ENCODE measurements around the gene ATXN10.

Gene ATXN10

DNA sequence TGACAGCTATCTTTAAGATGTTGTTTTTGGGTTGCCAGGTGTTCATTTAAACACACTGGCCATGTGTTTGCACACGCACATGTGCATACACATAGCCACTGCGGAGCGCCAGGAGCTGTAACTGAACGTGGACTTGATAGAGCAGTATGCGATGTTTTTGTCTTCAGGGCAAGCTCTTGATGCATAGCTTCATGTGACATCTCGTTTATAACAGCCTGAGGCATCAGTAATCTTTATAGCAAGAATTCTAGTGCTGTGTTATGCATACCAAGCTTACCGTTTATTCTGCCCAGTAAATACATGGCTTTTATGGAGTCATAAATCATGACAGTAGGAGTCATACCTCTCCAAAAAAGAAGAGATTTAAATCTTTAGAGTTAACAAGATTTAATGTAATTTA is 87.0 kb downstream of the ATXN10 start:
- DNase-seq (ENCODE audit: low spot score): no peak

DNA sequence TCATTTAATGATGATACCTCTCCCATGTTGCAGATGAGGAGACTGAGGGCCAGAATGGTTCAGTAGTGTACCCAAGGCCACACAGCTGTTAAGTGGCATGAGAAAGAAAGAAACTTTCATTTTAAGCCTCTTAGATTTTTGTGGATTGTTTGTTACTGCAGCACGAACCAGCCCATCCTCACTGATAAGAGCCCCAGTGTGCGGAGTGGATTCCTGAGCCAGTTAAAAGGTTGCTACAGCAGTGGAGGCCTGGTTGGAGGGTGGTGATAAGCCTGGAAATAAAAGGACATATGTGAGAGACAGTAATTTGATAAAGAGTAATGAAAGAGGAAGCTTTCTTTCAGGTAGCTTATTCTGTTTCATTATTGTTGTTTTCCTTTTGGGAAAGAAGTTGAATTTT is 89.0 kb downstream of the ATXN10 start:
- DNase-seq (ENCODE audit: low spot score): no peak

DNA sequence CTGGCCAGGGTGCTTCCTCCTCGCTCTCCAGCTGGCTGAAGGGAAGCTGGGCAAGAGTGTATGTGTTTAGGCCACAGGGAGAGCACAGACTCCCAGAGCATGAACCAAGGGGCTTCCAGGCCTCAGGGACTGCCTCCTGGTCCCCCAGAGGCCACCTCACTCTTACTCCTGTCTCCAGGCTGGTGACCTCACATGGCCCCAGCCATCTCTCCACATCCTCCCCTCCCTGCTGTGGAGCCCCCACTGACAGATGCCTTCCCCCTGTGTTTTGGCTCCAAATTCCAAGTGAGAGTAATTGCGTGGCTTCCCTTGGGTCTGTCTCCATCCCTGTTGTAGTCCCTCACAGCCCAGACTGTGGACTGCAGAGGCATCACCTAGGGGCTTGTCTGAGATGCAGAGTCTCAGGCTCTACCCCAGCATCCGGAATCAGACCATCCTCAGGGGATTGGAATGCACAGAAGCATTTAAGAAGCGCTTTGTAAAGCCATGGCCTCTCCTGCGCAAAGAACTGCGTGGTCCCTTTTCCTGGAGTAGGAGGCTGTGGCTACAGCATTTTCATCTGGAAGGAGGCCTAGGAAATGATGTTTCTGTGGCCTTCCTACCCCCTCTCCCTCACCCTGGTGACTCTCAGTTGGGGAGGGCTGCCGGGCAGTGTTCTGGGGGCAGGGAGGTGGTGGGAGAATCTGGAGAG is 91.1 kb downstream of the ATXN10 start:
- DNase-seq (ENCODE audit: low spot score): no peak

DNA sequence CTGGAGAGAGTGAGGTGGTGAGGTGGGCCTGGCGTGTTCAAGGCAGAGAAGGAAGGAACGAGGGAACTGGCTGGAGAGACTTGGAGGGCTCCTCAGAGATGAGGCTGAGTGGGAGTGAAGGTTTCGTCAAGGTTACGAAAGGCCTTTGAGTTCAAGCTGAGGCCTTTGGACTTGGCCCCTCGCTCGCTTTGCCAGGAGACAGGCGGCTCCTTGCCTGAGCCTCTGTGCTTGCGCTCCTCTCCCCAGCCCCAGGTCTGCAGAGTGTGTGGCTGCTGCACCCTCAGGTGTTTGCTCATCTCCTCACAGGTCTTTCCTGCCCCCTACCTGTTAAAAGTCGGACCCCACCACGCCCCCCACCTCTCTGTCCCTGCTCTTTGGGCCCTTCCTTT is 91.6 kb downstream of the ATXN10 start:
- DNase-seq (ENCODE audit: low spot score): no peak

DNA sequence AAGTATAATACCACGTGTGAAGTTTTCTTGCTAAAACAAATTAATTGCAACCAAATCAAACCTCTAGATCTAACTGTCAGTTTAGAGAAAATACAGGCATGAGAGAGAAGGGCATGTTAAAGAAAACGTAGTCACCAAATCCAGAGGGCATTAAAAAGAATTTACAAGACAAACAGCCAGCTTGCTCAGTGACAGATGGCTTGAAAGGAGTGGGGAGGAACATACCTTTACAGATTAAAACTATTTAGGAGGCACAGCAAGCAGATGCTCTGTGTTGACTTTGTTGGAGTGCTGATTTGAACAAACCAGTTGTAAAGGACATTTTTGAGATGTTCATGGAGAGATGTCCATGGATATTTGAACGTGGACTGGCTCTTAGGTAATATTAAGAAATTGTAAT is 96.9 kb downstream of the ATXN10 start:
- no peak for DNase-seq (ENCODE audit: low spot score)

DNA sequence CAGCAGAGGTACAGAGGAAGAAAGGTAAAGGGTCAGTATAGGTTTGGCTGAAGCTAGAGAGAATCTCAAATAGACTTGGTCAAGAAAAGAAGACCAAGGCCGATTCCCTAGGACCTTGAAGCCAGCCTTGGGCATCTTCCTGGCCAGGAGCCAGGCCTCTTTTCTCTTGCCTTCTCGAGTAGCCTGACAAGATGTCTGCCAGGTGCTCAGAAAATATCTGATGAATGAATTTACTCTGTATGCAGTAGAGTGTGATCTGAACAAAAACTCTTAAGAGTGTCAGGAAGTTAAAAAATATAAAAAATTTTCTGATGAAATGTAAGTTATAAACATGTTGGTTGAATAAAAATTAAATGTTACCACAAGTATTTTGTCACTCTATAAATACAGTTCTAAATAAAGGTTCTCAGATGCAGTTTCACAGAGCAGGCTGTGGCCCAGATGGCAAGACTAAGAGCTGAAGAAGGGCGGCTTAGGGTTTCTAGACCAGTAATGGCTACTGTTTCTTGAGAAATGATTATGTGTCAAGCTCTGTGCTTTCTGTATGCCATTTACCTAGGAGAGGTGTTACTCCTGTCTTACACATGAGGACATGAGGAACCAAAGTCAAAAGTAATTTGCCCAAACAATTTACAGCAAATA is 98.1 kb downstream of the ATXN10 start:
- no peak for DNase-seq (ENCODE audit: low spot score)

DNA sequence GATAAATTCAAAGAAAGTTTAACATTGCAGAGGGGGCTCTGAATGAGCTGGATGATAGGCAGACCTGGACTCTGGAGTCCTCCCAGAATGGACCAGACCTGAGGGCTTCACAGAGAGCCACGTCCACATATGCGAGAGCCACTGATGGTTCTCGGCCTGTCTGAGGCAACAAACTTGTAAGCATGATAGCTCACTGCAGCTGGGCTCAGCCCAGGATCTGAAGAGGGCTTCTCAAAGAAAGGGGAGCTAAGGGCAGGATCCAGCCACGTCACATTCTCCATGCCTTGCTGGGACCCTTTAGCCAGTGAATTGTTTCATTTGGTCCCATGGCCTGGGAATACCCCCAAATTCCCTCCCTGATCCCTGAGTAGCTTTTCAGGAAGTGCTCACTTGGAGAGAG is 98.9 kb downstream of the ATXN10 start:
- no peak for DNase-seq (ENCODE audit: low spot score)

DNA sequence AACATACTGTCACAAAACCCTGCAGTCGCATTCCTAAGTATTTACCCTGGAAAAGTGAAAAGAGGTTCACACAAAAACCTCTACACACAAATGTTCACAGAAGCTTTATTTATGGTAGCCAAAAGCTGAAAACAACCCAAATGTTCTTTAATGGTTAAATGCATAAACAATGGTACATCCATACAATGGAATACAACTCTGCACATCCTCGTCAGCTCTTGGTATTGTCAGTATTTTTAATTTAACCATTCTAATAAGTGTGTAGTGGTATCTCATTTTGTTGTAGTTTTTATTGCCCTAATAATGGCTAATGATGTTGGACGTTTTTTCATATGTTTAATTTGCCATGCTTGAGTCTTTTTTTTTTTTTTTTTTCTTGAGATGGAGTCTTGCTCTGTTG is 99.4 kb downstream of the ATXN10 start:
- no peak for DNase-seq (ENCODE audit: low spot score)

DNA sequence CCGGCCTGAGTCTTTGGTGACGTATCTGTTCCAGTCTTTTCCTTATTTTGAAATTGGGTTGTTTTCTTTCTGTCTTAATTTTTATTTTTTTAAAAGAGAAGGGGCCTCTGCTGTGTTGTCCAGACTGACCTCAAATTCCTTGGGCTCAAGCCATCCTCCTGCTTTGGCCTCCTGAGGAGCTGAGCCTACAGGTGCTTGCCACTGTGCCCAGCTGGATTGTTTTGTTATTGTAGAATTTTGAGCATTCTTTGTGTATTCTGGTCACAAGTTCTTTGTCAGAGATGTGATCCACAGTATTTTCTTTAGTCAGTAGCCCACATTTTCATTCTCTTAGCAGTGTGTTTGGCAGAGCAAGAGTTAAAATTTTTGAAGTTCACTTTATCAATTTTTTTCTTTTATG is 100.1 kb downstream of the ATXN10 start:
- DNase-seq (ENCODE audit: low spot score): no peak

DNA sequence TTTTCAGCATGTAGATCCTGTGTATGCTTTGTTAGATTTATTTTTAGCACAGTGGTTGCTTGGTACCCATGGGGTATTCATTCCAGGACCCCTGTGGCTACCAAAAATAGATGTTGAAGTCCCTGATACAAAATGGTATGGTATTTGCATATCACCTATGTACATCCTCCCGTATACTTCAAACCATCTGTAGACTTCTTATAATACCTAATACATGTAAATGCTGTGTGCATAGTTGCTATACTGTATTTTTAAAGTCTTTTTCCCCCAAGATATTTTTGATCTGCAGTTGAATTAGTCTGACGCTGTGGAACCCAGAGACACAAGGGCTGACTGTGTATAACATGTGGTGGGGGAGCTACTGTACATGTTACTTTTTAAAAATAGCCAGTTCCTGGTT is 101.1 kb downstream of the ATXN10 start:
- no peak for DNase-seq (ENCODE audit: low spot score)

DNA sequence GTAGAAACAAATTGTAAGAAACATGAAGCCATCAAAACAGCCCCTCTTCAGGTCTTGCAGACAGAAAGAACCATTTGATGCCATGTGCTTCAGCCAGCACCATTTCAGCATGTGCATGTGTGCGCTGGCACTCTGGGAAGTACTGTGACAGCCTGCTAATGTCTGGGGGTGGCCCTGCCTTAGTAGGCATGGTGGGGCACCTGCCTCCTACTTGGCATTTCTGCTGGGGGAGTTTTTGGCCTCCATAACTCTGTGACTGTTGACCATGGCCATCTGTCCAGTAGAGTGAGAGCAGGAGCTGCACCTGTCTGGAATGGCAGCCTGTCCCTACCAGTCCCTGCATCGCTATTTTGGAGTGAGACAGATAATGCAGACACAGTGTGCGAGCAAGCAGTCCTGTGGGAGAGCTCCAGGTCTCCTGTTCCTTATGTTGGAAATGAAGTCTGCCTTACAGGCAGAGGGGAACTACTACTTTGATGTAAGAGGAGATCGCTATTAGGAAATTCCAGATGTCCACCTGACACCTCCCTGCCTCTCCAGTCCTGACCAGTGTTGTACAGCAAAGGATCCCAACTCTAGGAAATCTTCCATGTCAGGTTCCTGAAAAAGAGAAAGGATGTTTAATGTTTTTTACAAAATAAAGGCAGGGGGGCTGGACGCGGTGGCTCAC is 102.5 kb downstream of the ATXN10 start:
- no peak for DNase-seq (ENCODE audit: low spot score)

DNA sequence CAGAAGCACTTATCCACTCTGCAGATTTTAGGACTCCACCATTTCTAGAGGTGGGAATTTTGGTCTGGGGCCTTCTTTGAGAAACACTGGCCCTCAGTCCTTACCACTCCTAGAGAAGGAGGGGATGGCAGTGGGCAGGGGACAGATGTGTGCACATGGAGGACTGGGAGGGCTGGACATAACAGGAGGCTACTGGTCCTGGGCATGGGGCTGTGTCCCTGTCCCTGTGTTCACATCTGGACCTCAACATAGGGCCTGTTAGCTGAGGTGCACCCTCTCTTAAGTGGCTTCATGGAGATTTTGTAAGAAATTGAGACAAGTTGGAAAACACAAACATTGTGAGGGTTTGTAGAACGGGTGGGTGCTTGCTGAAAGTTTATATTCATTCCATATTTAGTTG is 103.4 kb downstream of the ATXN10 start:
- no peak for DNase-seq (ENCODE audit: low spot score)

DNA sequence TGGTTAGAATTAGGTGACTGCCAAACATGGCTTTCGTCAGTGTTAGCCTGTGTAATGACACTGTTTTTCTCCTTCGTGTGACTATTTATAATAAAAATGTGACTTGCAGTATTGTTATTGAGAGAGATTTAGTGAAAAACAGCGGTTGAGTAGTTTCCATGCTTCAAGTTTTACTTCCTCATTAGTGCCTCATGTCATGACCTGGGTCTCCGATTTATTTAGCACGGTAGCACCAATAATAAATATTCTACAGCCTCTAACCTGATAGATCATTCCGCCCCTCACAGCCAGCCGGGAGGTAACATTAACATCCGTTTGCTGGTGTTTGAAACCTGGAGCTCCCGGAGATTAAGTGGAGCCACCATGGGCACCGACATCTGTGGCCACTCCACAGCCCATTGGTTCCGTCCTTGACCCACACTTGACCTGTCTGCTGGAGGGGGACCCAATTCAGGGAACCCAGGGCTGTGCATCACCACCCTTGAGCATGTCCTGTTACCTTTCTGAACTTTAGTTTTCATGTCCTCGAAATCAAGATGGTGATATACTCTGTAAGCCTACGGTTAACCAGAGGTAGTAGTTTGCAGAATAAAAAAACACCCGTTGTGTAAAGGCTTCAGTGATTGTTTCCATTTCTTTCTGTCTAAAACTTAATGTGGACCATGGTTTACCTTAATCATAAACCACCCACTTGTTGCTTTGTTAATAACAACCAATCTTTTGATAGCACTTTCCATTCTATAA is 104.1 kb downstream of the ATXN10 start:
- DNase-seq (ENCODE audit: low spot score): no peak

DNA sequence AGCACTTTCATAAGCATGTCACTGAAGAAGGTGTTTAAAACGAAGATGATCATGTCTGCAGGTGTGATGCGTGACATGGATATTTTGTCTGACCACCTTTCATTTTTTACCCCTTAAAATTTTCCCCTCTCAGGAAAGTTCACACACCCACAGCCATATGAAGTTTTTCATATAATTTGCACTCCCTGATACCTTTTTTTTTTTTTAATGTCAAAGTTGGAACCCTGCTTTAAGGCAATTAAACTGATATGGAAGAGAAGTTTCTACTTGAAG is 104.6 kb downstream of the ATXN10 start:
- no peak for DNase-seq (ENCODE audit: low spot score)

DNA sequence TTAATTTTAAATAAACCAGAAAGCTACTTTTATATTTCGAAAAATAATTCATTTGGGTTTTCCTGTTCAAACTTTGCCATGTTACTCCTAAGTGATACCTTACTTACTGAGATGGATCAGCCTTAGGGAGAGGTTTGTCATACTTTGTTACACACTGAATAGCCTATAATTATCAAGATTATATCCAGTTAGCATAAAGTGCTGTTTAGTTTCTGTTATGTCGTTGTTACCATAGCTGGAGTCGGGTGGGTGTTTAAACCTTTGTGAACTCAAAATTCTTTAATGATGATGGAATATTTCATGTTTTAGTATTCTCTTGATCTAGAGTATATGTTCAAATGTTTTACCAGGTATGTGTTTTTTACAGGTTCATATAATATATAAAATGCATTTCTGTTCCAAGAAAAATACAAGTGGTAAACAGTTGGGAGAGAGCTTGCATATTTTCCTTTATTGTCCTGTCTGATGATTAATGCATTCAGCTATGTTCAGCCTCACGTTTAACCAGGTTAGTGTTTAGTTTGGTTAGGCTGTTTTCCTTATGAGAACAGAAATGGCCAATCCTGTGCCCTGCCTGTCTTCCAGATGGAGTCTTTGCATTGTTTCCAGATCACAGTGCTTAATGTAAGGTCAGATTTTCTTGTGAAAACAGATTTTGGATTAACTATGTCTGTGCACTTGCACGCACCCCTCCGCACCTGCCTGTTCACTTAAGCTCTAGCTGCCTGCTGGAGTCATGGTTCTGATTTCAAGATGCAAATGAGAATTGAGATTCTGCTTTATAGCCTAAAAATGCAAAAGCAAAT is 105.6 kb downstream of the ATXN10 start:
- no peak for DNase-seq (ENCODE audit: low spot score)

DNA sequence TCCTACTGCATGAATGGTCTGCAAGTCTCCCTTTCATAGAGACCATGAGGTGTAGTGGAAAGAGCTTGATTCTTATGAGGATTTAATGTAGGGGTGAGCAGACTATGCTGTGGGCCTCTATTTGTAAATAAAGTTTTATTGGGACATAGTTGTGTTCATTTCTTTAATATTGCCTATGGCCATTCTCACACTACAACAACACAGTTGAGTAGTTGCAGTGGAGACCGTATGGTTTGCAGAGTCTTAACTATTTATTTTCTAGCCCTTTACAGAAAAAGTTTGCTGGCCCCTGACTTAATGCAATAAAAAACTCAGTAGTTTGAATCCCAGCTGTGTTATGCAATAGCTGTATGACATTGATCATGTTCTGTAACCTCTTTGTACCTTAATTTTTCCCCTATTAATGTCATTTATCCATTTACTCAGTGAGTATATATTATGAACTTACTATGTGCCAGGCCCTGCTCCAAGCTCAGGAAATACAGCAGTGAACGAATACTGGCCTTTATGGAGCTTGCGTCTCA is 106.3 kb downstream of the ATXN10 start:
- DNase-seq (ENCODE audit: low spot score): no peak

DNA sequence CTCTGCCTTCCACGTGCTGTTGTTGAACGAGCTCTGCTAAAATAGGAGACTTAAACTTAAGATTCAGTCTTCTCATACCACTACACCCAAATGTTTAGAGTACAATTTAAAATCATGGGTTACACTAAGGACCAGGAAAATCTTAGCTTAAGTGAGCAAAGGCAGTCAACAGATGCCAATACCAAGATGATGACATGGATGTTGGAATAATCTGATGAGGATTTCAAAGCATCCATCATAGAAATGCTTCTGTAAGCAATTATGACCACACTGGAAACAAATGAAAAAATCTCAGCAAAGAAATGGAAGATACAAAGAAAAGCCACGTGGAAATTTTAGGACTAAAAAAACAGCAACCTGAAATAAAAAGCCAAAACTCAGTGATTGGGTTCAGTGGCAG is 109.8 kb downstream of the ATXN10 start:
- no peak for DNase-seq (ENCODE audit: low spot score)

DNA sequence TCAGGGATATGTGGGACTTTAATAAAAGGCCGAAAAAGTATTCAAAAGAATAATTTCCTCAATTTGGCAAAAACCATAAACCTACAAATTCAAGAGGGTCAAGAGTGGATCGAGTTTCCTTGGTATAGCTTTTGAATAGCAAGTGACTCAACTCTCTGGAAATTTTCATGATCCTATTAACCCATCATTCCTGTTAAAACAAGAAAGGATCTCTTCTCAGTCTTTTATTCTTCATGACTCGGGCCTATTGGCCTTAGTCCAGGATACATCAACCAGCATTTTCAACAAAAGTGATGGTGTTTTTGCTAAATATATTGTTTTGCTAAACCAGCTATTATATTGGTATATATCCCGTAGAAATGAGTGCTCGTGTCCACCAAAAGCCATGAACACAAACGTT is 110.3 kb downstream of the ATXN10 start:
- no peak for DNase-seq (ENCODE audit: low spot score)

DNA sequence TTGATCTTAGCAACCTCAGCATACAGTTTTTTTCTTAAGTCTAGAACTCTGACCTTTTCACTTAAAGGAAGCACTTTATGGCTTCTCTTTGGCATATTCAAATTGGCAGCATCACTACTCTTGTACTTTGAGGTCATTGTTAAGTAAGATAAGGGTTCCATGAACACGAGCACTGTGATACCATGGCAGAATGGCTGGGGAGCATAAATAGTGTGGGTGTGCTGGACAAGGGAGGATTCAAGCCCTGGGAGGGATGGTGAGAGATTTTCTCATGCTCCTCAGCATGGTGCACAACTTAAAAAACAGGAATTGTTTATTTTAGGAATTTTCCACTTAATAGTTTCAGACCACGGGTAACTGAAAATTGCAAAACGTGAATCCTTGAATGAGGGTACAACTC is 111.4 kb downstream of the ATXN10 start:
- no peak for DNase-seq (ENCODE audit: low spot score)

DNA sequence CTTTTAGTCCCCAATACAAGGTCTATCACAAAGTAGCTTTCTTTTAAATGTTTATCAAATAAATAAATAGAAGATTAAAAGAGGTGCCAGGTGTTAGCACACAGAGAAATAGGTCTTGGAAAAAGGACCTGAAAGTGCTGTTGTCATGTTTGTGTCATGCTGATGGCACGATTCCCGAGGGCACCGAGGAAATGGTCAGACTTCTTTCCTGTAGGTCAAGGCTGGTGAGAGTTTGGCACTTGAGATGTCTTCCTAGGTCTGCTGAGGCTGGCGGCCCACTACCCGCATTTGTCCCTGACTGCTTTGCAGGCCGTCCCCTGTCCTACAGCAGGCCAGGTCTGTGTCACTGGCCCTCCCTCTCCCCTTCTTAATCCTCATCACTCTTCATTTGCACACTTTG is 112.1 kb downstream of the ATXN10 start:
- no peak for DNase-seq (ENCODE audit: low spot score)

DNA sequence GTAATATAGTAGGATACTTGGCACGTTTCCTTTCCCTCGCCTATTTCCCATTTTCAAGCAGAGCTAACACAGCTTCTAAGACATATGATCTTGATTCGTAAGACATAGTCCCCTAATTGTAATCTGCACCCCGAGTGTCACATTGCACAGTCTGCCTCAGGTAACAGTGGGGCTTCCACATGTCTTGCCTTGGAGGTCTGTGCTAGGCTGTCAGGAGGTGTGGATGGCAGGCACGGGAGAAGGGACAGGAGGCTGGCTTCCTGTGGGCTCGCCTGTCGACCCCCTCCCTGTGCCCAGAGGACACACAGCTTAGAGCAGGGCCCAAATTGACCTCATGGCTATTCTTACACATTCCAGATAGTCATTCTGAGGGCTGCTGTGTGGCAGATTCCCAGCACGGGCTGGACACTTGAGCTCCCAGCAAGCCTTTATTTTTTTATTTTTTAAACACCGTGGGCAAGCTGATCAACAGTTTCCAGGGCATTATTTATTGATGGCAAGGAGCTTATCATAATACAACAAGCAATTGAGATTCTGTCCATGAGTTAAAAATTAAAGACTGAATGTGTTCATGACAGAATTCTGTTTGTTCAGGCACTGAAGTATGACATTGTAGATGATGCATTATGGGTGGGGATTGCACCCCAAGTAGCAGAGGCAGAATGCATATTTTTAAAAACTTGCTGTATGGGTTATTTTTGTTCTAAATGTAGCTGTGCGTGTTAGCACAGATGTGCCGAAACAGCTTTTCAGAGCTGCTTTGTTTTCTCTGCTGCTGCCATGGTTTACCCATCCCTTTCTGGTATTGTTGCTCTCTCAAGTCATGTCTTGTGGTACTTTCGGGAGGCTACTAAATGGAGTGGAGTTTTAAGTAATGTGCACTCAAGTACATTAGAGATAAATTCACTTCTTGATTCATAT is 113.0 kb downstream of the ATXN10 start:
- no peak for DNase-seq (ENCODE audit: low spot score)
